Subcutaneous abdominal adipose tissue (tissue), 5 donors: ENCODE measurements around the gene CHCHD6.
A peak's percentile ranks its signal among the peaks of the same experiment; 100 is the strongest.

Experiments
- H3K27ac ChIP-seq: one replicate; pipeline ENCODE4 v1.7.0; 2013; ENCODE audit warnings: low read depth, mild to moderate bottlenecking, inconsistent platforms, low read length, moderate library complexity
- H3K27me3 ChIP-seq, 5 donors: one replicate each; pipeline ENCODE4 v1.7.0; 2013; ENCODE audit warnings: low read length in 5 of 5, inconsistent platforms in 1 of 5; ENCODE audit not compliant: control insufficient read depth in 5 of 5, insufficient read depth in 4 of 5
- H3K36me3 ChIP-seq, 5 donors: one replicate each; pipeline ENCODE4 v1.7.0; 2013; ENCODE audit warnings: low read length in 5 of 5; ENCODE audit not compliant: control insufficient read depth in 5 of 5, insufficient read depth in 5 of 5
- H3K4me1 ChIP-seq, 5 donors: one replicate each; pipeline ENCODE4 v1.7.0; 2013; ENCODE audit warnings: low read length in 5 of 5, mild to moderate bottlenecking in 3 of 5, moderate library complexity in 1 of 5; ENCODE audit not compliant: control insufficient read depth in 5 of 5, insufficient read depth in 5 of 5
- H3K4me3 ChIP-seq, 5 donors: one replicate each; pipeline ENCODE4 v1.7.0; 2013; ENCODE audit warnings: low read length in 5 of 5, low read depth in 1 of 5
- H3K9ac ChIP-seq, 5 donors: one replicate each; pipeline ENCODE4 v1.7.0; 2013; ENCODE audit warnings: low read length in 5 of 5, mild to moderate bottlenecking in 4 of 5, moderate library complexity in 3 of 5
- H3K9me3 ChIP-seq, 5 donors: one replicate each; pipeline ENCODE4 v1.7.0; 2013; ENCODE audit warnings: low read length in 5 of 5; ENCODE audit not compliant: control insufficient read depth in 5 of 5
- donor health status: healthy.
- donor health status: healthy.
- donor health status: healthy.
- donor health status: healthy.
- donor health status: healthy.

Gene CHCHD6

GRCh38 chr3:126867190-126867862, 163.3 kb downstream of the CHCHD6 start:
- Histone ChIP-seq H3K4me3 (no peak overlapping the region), H3K27me3 (peaks cover 0 to 2% (median 0%) of the 10 kb centered on the region in 5 donors), H3K4me1 (peaks cover 0 to 8% (median 6%) of the 10 kb centered on the region in 5 donors), H3K36me3 (peaks cover 0 to 4% (median 0%) of the 10 kb centered on the region in 5 donors), H3K9ac (no peak overlapping the region), H3K27ac (no peak overlapping the region), H3K9me3 (peaks cover 0 to 3% (median 0%) of the 10 kb centered on the region in 5 donors)

DNA sequence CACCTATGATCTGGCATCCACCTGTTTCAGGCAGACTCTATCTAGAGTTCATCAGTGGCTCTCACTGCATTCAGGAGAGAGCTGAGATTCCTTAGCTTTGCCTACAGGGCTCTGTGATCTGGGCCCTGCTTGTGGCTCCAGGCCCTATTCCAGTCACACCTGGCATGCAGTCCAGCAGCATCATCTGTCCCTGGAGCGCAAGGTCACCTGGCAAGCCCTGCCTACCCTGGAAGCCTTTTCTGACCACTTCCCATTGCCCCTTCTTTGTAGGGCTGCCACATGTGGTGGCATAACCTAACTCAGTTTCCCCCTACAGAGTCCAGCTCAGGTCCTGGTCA, 163.8 kb downstream of the CHCHD6 start:
- Histone ChIP-seq H3K27me3 (peaks cover 0 to 2% (median 0%) of the 10 kb centered on the region in 5 donors), H3K27ac (no peak overlapping the region), H3K9me3 (peaks cover 0 to 3% (median 0%) of the 10 kb centered on the region in 5 donors), H3K4me3 (no peak overlapping the region), H3K4me1 (peaks cover 0 to 8% (median 6%) of the 10 kb centered on the region in 5 donors), H3K36me3 (peaks cover 0 to 4% (median 0%) of the 10 kb centered on the region in 5 donors), H3K9ac (no peak overlapping the region)

DNA sequence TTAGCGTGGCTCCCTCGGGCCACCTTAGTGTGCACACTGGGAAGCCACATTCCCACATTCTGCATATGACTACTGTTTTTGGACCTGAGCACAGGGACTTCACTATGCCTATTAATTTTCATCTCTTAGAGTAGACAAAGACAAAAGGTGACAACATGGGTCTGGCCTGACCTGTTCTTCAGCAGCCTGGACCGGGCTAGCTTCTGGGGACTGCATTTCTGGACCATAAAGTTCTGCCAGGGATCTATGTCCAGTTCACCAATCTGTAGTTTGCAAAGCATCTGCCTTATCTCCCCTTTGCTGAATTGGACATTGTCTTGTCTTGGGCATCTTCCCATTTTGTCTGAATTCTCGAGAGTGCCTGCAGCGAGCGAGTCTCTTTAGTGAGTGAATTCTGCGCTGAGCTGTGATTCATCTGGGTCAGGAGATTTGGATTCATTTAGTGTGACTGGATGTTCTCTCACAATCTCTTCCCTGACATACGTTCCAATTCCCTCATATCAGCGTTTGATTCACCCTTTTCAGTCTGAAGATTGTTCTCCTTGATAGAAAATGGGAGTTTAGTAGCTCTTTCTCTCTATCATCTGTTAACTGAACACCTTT, 166.7 kb downstream of the CHCHD6 start:
- Histone ChIP-seq H3K27ac (peak overlapping the region; percentile 74), H3K4me1 (peaks cover 0 to 8% (median 6%) of the 10 kb centered on the region in 5 donors), H3K4me3 (no peak overlapping the region), H3K36me3 (no peaks in the 10 kb centered on the region), H3K9me3 (no peaks in the 10 kb centered on the region), H3K9ac (peak overlapping the region in 1 of 5 donors; percentile 12), H3K27me3 (no peaks in the 10 kb centered on the region)

DNA sequence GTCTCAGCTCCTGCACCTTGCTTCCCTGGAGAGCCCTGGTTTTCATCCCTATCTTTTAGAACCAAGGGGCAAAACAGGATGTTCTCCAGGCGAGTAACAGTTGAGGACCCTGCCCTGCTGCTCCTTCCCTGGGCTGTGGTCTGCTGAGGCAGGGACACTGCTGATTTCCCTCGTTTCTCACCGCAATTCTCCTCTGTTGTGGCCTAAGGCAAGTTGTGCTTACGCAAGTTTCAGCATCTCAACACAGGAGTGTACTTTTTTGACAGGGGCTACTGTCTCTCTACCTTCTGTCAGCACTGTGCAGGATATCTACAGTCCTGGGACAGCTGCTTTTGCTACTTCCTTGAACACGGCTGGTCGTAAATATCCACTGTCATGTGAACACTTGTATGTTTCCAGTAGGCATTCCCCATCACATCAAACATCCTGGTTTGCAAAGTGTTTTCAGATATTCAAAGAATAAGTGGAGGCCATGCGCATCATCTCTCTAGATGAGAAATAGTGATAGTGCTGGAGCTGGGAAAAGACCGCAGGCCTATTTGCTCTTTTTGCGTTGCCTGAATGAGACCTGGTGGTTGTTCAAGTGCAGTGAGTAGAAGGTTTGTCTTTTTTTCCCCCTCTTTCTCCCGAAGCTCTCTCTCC, 168.8 kb downstream of the CHCHD6 start:
- no peak overlapping the region for H3K9ac ChIP-seq
- peaks cover 0 to 8% (median 6%) of the 10 kb centered on the region in 5 donors for H3K4me1 ChIP-seq
- no peak overlapping the region for H3K4me3 ChIP-seq

DNA sequence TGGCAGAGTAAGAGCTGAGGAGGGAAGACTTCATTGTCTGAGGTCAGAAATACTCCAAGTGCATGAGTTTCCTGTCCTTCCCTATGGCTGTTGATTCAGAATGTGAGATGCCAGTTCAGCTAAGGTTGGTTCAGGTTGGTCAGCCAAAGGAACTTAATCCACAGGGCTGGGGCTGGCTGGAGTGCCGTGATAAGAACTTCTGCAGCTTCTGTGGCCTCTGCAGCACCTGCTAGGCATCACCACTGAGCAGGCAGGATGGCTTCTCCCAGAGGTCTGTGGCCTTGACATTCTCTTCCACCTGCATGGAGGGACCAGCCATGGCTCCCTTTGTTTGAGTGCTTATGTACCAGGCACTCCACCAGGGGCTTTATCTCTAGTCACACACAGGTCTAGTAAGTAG, 169.4 kb downstream of the CHCHD6 start:
- no peaks in the 10 kb centered on the region for H3K27me3 ChIP-seq
- no peaks in the 10 kb centered on the region for H3K9me3 ChIP-seq
- no peak overlapping the region for H3K9ac ChIP-seq
- H3K4me1 ChIP-seq = peaks cover 0 to 5% (median 2%) of the 10 kb centered on the region in 5 donors
- H3K27ac ChIP-seq = no peak overlapping the region
- no peak overlapping the region for H3K4me3 ChIP-seq
- no peaks in the 10 kb centered on the region for H3K36me3 ChIP-seq

More for the DNA sequence above, 168.8 kb downstream of the CHCHD6 start:
- H3K27me3 ChIP-seq = no peaks in the 10 kb centered on the region
- no peaks in the 10 kb centered on the region for H3K9me3 ChIP-seq
- no peak overlapping the region for H3K27ac ChIP-seq
- H3K36me3 ChIP-seq = no peaks in the 10 kb centered on the region

DNA sequence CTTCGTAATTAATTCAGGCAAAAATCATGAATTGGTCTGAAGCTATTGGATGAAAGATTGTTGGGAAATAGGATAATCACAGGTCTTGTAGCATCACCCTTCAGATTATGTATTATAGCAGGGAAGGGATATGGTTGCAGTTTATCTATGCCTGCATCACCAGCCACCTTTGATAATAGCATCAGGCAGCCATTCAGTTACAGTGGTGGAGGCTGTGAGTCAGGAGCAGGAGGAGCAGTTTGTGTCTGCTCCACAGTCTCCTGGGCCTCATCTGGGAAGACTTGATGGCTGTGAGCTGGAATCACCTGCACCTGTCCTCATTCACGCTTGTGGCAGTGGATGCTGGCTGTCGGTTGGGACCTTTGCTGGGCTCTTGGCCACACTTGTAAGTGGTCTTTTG, 174.6 kb downstream of the CHCHD6 start:
- H3K4me3 ChIP-seq = no peak overlapping the region
- no peaks in the 10 kb centered on the region for H3K9me3 ChIP-seq
- H3K27ac ChIP-seq = no peak overlapping the region
- no peaks in the 10 kb centered on the region for H3K27me3 ChIP-seq
- peaks cover 2 to 10% (median 5%) of the 10 kb centered on the region in 5 donors for H3K4me1 ChIP-seq
- no peaks in the 10 kb centered on the region for H3K36me3 ChIP-seq
- no peak overlapping the region for H3K9ac ChIP-seq

DNA sequence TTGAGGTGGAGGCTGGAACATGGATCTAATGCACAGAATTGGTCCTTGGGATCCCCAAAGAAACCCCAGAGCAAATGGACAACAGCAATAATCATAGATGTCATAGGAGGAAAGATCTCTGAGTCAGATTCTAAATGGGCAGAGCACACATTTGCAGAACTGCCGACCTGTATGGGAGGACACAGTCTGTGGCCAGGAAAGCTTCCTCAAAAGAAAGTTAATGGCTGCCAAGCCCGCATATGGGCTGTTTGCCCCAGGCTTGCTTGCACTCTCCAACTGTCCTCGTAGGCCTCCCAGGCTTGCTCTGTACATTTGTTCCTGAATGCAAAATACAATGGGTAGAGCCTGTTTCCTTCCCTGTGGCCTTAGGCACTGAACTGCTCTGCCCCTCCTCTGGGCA, 176.9 kb downstream of the CHCHD6 start:
- peaks cover 2 to 11% (median 5%) of the 10 kb centered on the region in 5 donors for H3K4me1 ChIP-seq
- H3K9ac ChIP-seq = no peak overlapping the region
- no peaks in the 10 kb centered on the region for H3K27me3 ChIP-seq
- no peaks in the 10 kb centered on the region for H3K36me3 ChIP-seq
- H3K9me3 ChIP-seq = no peaks in the 10 kb centered on the region
- H3K4me3 ChIP-seq = no peak overlapping the region
- H3K27ac ChIP-seq = no peak overlapping the region

DNA sequence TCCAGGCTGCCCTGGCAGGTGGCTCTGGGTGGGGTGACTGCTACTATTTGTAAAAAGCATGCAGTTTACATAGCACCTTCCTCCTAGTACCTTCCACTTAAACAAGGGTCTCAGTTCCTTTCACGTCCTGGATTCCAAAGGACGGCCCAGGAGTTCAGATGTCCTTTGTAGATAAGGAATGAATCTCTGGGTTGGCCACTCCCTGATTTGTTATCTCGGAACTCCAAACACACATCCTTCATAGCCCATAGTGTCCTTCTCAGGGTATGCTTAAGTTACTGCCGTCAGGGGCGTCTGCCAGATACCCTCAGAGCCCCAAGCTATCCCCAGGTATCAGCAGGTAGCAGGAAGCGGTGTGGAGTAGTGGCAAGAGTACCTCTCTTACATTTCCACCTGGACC, 177.8 kb downstream of the CHCHD6 start:
- H3K27me3 ChIP-seq = peaks cover 0 to 3% (median 0%) of the 10 kb centered on the region in 5 donors
- H3K4me1 ChIP-seq = peaks cover 2 to 11% (median 5%) of the 10 kb centered on the region in 5 donors
- no peak overlapping the region for H3K4me3 ChIP-seq
- no peak overlapping the region for H3K9ac ChIP-seq
- H3K36me3 ChIP-seq = no peaks in the 10 kb centered on the region
- H3K9me3 ChIP-seq = no peaks in the 10 kb centered on the region
- H3K27ac ChIP-seq = no peak overlapping the region

DNA sequence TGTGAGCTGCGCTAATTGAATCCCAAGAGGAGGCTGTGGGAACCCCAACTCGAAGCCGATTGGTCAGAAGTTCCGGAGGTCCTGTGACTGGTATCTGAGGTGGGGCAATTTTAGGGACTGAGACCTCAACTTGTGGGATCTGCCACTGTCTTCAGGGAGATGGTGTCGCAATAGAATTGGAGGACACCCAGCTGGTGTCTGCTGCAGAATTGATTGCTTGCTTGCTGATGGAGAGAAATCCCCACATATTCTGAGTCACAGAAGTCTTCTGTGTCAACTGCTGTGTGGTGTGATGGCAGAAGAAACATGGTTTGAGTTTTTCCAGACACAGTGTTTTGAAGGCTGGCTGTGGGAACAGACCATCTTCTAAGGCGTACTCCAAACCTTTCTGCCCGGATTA, 179.2 kb downstream of the CHCHD6 start:
- Histone ChIP-seq H3K9ac (no peak overlapping the region), H3K36me3 (no peaks in the 10 kb centered on the region), H3K27ac (no peak overlapping the region), H3K27me3 (peaks cover 0 to 5% (median 0%) of the 10 kb centered on the region in 5 donors), H3K9me3 (no peaks in the 10 kb centered on the region), H3K4me3 (no peak overlapping the region), H3K4me1 (peaks cover 2 to 8% (median 5%) of the 10 kb centered on the region in 5 donors)

- Histone ChIP-seq H3K9ac (no peak overlapping the region), H3K4me3 (no peak overlapping the region), H3K4me1 (peaks cover 0 to 5% (median 4%) of the 10 kb centered on the region in 5 donors), H3K27me3 (peaks cover 0 to 7% (median 0%) of the 10 kb centered on the region in 5 donors), H3K27ac (no peak overlapping the region), H3K36me3 (no peaks in the 10 kb centered on the region), H3K9me3 (no peaks in the 10 kb centered on the region)
Observed at GRCh38 chr3:126885425-126885824, 181.4 kb downstream of the CHCHD6 start.
